PC-9 (cell line): Measurements from ENCODE around the gene REG4. TPM values are rescaled to one million over a fixed set of nuclear protein-coding genes. Genes with fewer than 3 reads are reported as not detected.

Experiments
- BruUV-seq: library from RNA; stranded (reverse); fragments of 400-500 nt; replicated peaks from 2 replicates; lab custom pipeline; 2021; lab: Mats Ljungman, UMichigan
- CTCF ChIA-PET: fragments of 300-600 bp; sonication (Branson Sonifier 250); formaldehyde crosslinking; loops from one replicate; lab custom pipeline; 2022; ENCODE audit warnings: antibody characterized with exemption; lab: Charles Lee
- POLR2A ChIA-PET: fragments of 300-600 bp; sonication (Branson Sonifier 250); formaldehyde crosslinking; loops from one replicate; lab custom pipeline; 2022; ENCODE audit warnings: antibody characterized with exemption; ENCODE audit not compliant: unreplicated experiment; lab: Charles Lee
- DNase-seq, 2 experiments: peaks; one replicate each; pipeline versions ENCODE4 v3.0.0 to v3.0.0-alpha.2; 2015 to 2022; ENCODE audit warnings: mixed read lengths in 1 of 2
- H2AFZ ChIP-seq: fragments of 200-600 bp; sonication (generic); 2 replicates; pipeline ENCODE4 v1.8.1; 2017; ENCODE audit warnings: antibody characterized with exemption
- H3F3A ChIP-seq: fragments of 200-600 bp; sonication (generic); 2 replicates; pipeline ENCODE4 v1.8.1; 2017; ENCODE audit warnings: antibody characterized with exemption, mild to moderate bottlenecking, low read depth; ENCODE audit not compliant: insufficient read depth
- H3K27ac ChIP-seq: fragments of 200-600 bp; sonication (generic); 2 replicates; pipeline ENCODE4 v1.6.1; 2016; ENCODE audit warnings: mixed run types
- H3K27me3 ChIP-seq: fragments of 200-600 bp; sonication (generic); 2 replicates; pipeline ENCODE4 v1.6.1; 2016; ENCODE audit warnings: low read depth, mixed run types; ENCODE audit not compliant: insufficient read depth
- H3K36me3 ChIP-seq: fragments of 200-600 bp; sonication (generic); 2 replicates; pipeline ENCODE4 v1.6.1; 2016; ENCODE audit warnings: low read depth, mixed run types
- H3K4me1 ChIP-seq: fragments of 200-600 bp; sonication (generic); replicated peaks from 2 replicates; pipeline ENCODE4 v1.6.1; 2016; ENCODE audit warnings: mixed run types; ENCODE audit not compliant: insufficient read depth
- H3K4me2 ChIP-seq: fragments of 200-600 bp; sonication (generic); 2 replicates; pipeline ENCODE4 v1.6.1; 2017; ENCODE audit warnings: mixed run types
- H3K4me3 ChIP-seq: fragments of 200-600 bp; sonication (generic); 2 replicates; pipeline ENCODE4 v1.6.1; 2016; ENCODE audit warnings: mixed run types
- H3K79me2 ChIP-seq: fragments of 200-600 bp; sonication (generic); 2 replicates; pipeline ENCODE4 v1.6.1; 2017; ENCODE audit warnings: low read depth, mixed run types
- H3K9me2 ChIP-seq: fragments of 200-600 bp; sonication (generic); 2 replicates; pipeline ENCODE4 v1.8.1; 2017; ENCODE audit warnings: mild to moderate bottlenecking; ENCODE audit not compliant: insufficient read depth
- H3K9me3 ChIP-seq: fragments of 200-600 bp; sonication (generic); 2 replicates; pipeline ENCODE4 v1.8.1; 2016; ENCODE audit warnings: low read depth; ENCODE audit not compliant: insufficient read depth
- H4K20me1 ChIP-seq: fragments of 200-600 bp; sonication (generic); 2 replicates; pipeline ENCODE4 v1.8.1; 2017; ENCODE audit not compliant: insufficient read depth
- EZH2 ChIP-seq: fragments of 200-600 bp; sonication (generic); IDR thresholded peaks from 2 replicates; pipeline ENCODE4 v1.8.0; 2017; ENCODE audit warnings: antibody characterized with exemption, low read depth
- intact Hi-C: fragments of 100-400 bp; cut with micrococcal nuclease; formaldehyde crosslinking; loops from one replicate; pipeline ENCODE4 v1.10.0; 2022; ENCODE audit not compliant: unreplicated experiment
- total RNA-seq: library from RNA; stranded (reverse); gene quantifications from 2 replicates; pipeline ENCODE4 v1.2.3, GENCODE V29; 2021
- TF ChIP-seq, protein P1 (sequence below): fragments of 200-600 bp; sonication (generic); conservative IDR thresholded peaks from 2 replicates; pipeline ENCODE4 v1.6.1; 2017; ENCODE audit warnings: mixed run types, antibody characterized with exemption, mild to moderate bottlenecking, moderate library complexity

REG4 gene
- total RNA-seq, 1 experiment from 2014 or later = not detected

DNA sequence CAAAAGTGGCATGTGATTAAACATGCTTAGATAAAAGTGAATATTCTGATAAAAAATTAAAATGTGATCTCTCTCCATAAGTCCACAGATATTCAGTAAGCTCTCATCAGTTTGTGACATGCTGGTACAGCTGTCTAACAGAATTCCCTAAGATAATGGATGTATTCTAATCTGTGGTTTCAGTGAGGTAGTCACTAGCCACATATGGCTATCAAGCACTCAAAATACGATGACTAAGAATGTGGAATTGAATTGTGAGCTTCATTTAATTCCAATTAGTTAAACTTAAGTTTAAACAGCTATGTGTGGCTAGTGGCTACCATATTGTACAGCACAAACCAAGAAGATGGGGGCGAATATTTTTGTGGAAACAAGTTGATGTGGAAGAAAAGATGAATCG lies 4.1 kb upstream of the REG4 start:
- Histone ChIP-seq H3K9me2 (no peaks in the 10 kb centered on the region), H3K79me2 (no peaks in the 10 kb centered on the region), H4K20me1 (no peaks in the 10 kb centered on the region), H3K4me3 (no peak overlapping the region), H3K4me1 (0 out of 2 replicates have a peak, but pooled peaks cover 5% of the 10 kb centered on the region), H2AFZ (no peak overlapping the region), H3F3A (no peaks in the 10 kb centered on the region), H3K4me2 (no peak overlapping the region), H3K27me3 (no peaks in the 10 kb centered on the region), H3K36me3 (no peaks in the 10 kb centered on the region), H3K27ac (no peak overlapping the region), H3K9me3 (no peaks in the 10 kb centered on the region)
- TF ChIP-seq, protein P1, sequence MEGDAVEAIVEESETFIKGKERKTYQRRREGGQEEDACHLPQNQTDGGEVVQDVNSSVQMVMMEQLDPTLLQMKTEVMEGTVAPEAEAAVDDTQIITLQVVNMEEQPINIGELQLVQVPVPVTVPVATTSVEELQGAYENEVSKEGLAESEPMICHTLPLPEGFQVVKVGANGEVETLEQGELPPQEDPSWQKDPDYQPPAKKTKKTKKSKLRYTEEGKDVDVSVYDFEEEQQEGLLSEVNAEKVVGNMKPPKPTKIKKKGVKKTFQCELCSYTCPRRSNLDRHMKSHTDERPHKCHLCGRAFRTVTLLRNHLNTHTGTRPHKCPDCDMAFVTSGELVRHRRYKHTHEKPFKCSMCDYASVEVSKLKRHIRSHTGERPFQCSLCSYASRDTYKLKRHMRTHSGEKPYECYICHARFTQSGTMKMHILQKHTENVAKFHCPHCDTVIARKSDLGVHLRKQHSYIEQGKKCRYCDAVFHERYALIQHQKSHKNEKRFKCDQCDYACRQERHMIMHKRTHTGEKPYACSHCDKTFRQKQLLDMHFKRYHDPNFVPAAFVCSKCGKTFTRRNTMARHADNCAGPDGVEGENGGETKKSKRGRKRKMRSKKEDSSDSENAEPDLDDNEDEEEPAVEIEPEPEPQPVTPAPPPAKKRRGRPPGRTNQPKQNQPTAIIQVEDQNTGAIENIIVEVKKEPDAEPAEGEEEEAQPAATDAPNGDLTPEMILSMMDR = no peak
- no peak for TF ChIP-seq EZH2
- BruUV-seq = no TSS peak
- CTCF ChIA-PET = interaction anchor here (0.6 kb wide), 1 partner anchor 248 kb away, joined by 7 read pairs; no protein-coding TSS in a partner anchor
- DNase-seq = no peak
- POLR2A ChIA-PET = no interaction called here
- intact Hi-C loops = no loop called here

DNA sequence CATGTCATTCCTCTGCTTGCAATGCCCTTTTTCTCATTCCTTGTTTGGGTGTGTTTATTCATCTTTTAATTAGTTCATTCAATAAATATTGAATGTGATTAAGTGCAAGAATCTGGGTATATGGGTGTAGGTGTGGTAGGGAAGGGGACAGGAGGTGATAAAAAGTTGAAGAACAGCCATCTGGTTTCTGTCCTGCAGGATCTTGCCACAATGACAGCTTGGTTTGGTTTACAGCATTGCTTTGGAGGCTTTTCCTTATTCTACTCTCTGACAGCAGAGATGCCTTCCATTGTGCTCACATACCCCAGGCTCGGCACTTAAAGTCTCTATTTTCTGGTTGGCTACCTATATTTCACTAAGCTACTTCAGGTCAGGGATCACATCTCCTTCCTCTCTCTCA lies 3.0 kb upstream of the REG4 start:
- H3K9me3 ChIP-seq = no peaks in the 10 kb centered on the region
- POLR2A ChIA-PET = no interaction called here
- no peak for DNase-seq
- no peaks in the 10 kb centered on the region for H3F3A ChIP-seq
- intact Hi-C loops = no loop called here
- no peaks in the 10 kb centered on the region for H3K9me2 ChIP-seq
- no peak overlapping the region for H3K4me3 ChIP-seq
- no peaks in the 10 kb centered on the region for H3K79me2 ChIP-seq
- H3K4me2 ChIP-seq = no peak overlapping the region
- CTCF ChIA-PET = no interaction called here
- H4K20me1 ChIP-seq = no peaks in the 10 kb centered on the region
- 0 out of 2 replicates have a peak, but pooled peaks cover 5% of the 10 kb centered on the region for H3K4me1 ChIP-seq
- H3K36me3 ChIP-seq = no peaks in the 10 kb centered on the region
- H3K27ac ChIP-seq = no peak overlapping the region
- TF ChIP-seq, protein P1 = no peak
- TF ChIP-seq EZH2 = no peak
- BruUV-seq = no TSS peak
- no peaks in the 10 kb centered on the region for H3K27me3 ChIP-seq
- H2AFZ ChIP-seq = no peak overlapping the region

DNA sequence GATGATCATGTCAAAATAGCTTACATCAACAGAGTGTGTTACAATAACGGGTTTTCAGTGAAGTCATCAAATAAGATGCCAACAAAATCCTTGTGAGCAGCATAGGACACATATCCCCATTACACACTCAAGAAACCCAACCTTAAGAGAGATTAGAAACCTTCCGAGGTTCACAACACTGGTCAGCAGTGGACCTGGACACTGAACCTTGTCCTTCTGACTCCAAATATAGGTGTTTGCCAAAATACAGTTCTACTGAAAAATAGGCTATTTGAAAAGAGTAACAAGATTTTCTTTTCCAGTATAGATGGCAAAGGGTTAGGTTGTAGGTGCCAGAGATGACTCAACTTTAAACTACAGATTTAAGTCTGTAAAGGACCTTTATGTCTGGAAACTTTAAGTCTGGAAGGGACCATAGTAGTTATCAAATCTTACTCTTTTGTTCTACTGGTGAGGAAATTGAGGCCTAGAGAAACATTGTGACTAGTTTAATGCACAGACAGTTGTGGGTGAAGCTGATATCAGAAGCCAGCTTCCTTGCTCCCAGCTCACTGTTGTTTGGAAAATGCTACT lies 811 bp upstream of the REG4 start:
- Histone ChIP-seq H3K9me2 (no peaks in the 10 kb centered on the region), H3K79me2 (no peaks in the 10 kb centered on the region), H2AFZ (no peak overlapping the region), H3K27me3 (no peaks in the 10 kb centered on the region), H3K36me3 (no peaks in the 10 kb centered on the region), H3K27ac (no peak overlapping the region), H3K4me3 (no peak overlapping the region), H4K20me1 (no peaks in the 10 kb centered on the region), H3K4me2 (no peak overlapping the region), H3F3A (no peaks in the 10 kb centered on the region), H3K4me1 (0 out of 2 replicates have a peak, but pooled peaks cover 5% of the 10 kb centered on the region), H3K9me3 (no peaks in the 10 kb centered on the region)
- DNase-seq = no peak
- no TSS peak for BruUV-seq
- CTCF ChIA-PET = no interaction called here
- intact Hi-C loops = no loop called here
- POLR2A ChIA-PET = no interaction called here
- no peak for TF ChIP-seq EZH2
- TF ChIP-seq, protein P1 = no peak
